Liver (tissue), 9 donors: ENCODE results near the gene CRISP1. TPM values are rescaled to one million over a fixed set of nuclear protein-coding genes. Genes with fewer than 3 reads are reported as not detected.

Experiments
- DNase-seq: peaks from one replicate; pipeline ENCODE4 v3.0.0-alpha.2; 2017; ENCODE audit warnings: low spot score
- H3K27ac ChIP-seq, 2 donors: one replicate each; pipeline ENCODE4 v1.7.0; 2013; ENCODE audit warnings: inconsistent platforms in 2 of 2, low read length in 2 of 2, control low read depth in 1 of 2, low read depth in 1 of 2, mild to moderate bottlenecking in 1 of 2
- H3K27me3 ChIP-seq, 4 donors: one replicate each; pipeline versions ENCODE4 v1.6.1 to v1.7.0; 2013; ENCODE audit warnings: low read length in 3 of 4, inconsistent platforms in 1 of 4, mild to moderate bottlenecking in 1 of 4, moderate library complexity in 1 of 4; ENCODE audit not compliant: control insufficient read depth in 4 of 4, insufficient read depth in 4 of 4
- H3K36me3 ChIP-seq, 4 donors: one replicate each; pipeline versions ENCODE4 v1.6.1 to v1.7.0; 2013; ENCODE audit warnings: low read length in 3 of 4, mild to moderate bottlenecking in 3 of 4, low read depth in 1 of 4, moderate library complexity in 1 of 4; ENCODE audit not compliant: control insufficient read depth in 4 of 4, insufficient read depth in 3 of 4
- H3K4me1 ChIP-seq, 4 donors: one replicate each; pipeline versions ENCODE4 v1.6.1 to v1.7.0; 2013; ENCODE audit warnings: low read length in 3 of 4, mild to moderate bottlenecking in 3 of 4, moderate library complexity in 1 of 4; ENCODE audit not compliant: control insufficient read depth in 4 of 4, insufficient read depth in 4 of 4
- H3K4me3 ChIP-seq, 3 donors: one replicate each; pipeline versions ENCODE4 v1.6.1 to v1.7.0; 2013; ENCODE audit warnings: low read length in 3 of 3, control low read depth in 1 of 3, low read depth in 1 of 3, mild to moderate bottlenecking in 1 of 3
- H3K9ac ChIP-seq, 2 donors: one replicate each; pipeline ENCODE4 v1.7.0; 2013; ENCODE audit warnings: low read length in 2 of 2, mild to moderate bottlenecking in 2 of 2, moderate library complexity in 2 of 2, control low read depth in 1 of 2, low read depth in 1 of 2
- H3K9me3 ChIP-seq, 4 donors: one replicate each; pipeline versions ENCODE4 v1.6.1 to v1.7.0; 2013; ENCODE audit warnings: low read length in 3 of 4; ENCODE audit not compliant: control insufficient read depth in 4 of 4
- ATF3 ChIP-seq: IDR thresholded peaks from 2 replicates; pipeline ENCODE4 v1.6.1; 2016; ENCODE audit warnings: antibody characterized with exemption
- CTCF ChIP-seq: fragments of 150-350 bp; IDR thresholded peaks from 2 replicates; pipeline ENCODE4 v1.5.1; 2017; ENCODE audit warnings: improper control_type of control experiment, low read depth, low read length; ENCODE audit not compliant: missing input control
- FOXA1 ChIP-seq: IDR thresholded peaks from 2 replicates; pipeline ENCODE4 v1.6.1; 2016; ENCODE audit warnings: antibody characterized with exemption
- FOXA2 ChIP-seq: IDR thresholded peaks from 2 replicates; pipeline ENCODE4 v1.6.1; 2016; ENCODE audit warnings: antibody characterized with exemption
- GABPA ChIP-seq, 2 donors: IDR thresholded peaks in 1 of 2; conservative IDR thresholded peaks in 1 of 2; 2 replicates each; pipeline ENCODE4 v1.6.1; 2016; ENCODE audit warnings: antibody characterized with exemption in 2 of 2, mild to moderate bottlenecking in 1 of 2, moderate library complexity in 1 of 2
- HNF4A ChIP-seq, 2 donors: conservative IDR thresholded peaks; 2 replicates each; pipeline ENCODE4 v1.6.1; 2016; ENCODE audit warnings: antibody characterized with exemption in 2 of 2, mild to moderate bottlenecking in 2 of 2
- JUND ChIP-seq, 2 donors: IDR thresholded peaks; 2 replicates each; pipeline ENCODE4 v1.6.1; 2016; ENCODE audit warnings: antibody characterized with exemption in 2 of 2
- MAX ChIP-seq: IDR thresholded peaks from 2 replicates; pipeline ENCODE4 v1.6.1; 2016; ENCODE audit warnings: antibody characterized with exemption
- NR2F2 ChIP-seq: IDR thresholded peaks from 2 replicates; pipeline ENCODE4 v1.6.1; 2016; ENCODE audit warnings: antibody characterized with exemption
- RAD21 ChIP-seq, 2 donors: IDR thresholded peaks; 2 replicates each; pipeline ENCODE4 v1.6.1; 2016; ENCODE audit warnings: antibody characterized with exemption in 2 of 2, mild to moderate bottlenecking in 2 of 2
- REST ChIP-seq: IDR thresholded peaks from 2 replicates; pipeline ENCODE4 v1.6.1; 2016; ENCODE audit warnings: antibody characterized with exemption, mild to moderate bottlenecking
- RXRA ChIP-seq, 2 donors: IDR thresholded peaks; 2 replicates each; pipeline ENCODE4 v1.6.1; 2017 to 2018; ENCODE audit warnings: antibody characterized with exemption in 2 of 2, mild to moderate bottlenecking in 1 of 2
- SP1 ChIP-seq: IDR thresholded peaks from 2 replicates; pipeline ENCODE4 v1.6.1; 2018; ENCODE audit warnings: antibody characterized with exemption, mild to moderate bottlenecking
- TAF1 ChIP-seq: conservative IDR thresholded peaks from 2 replicates; pipeline ENCODE4 v1.6.1; 2016; ENCODE audit warnings: antibody characterized with exemption, mild to moderate bottlenecking
- YY1 ChIP-seq: IDR thresholded peaks from 2 replicates; pipeline ENCODE4 v1.6.1; 2016; ENCODE audit warnings: antibody characterized with exemption, mild to moderate bottlenecking
- ZBTB33 ChIP-seq: IDR thresholded peaks from 2 replicates; pipeline ENCODE4 v1.6.1; 2016; ENCODE audit warnings: antibody characterized with exemption
- WGBS: extraction: QIAGEN DNeasy Blood & Tissue Kit; methylation state at CpG from one replicate; pipeline ENCODE4 v1.1.7; 2013; 5-methylcytosine and 5-hydroxymethylcytosine counted together
- polyA plus RNA-seq, 2 donors: library from polyadenylated mRNA; stranded (reverse) in 1 of 2; unstranded in 1 of 2; fragments of 200-250 nt in 1 of 2; fragments of >200 nt in 1 of 2; fragmentation: Nextera tagmentation in 1 of 2; extraction: Ambion mirVana in 1 of 2; gene quantifications; one replicate each; pipeline versions ENCODE4 v1.2.1 to v1.2.3, GENCODE V29; 2013 to 2015
- total RNA-seq, 2 donors: library from RNA; depleted of rRNA; stranded (reverse); fragments of >200 nt; gene quantifications; one replicate each; pipeline ENCODE4 v1.2.3, GENCODE V29; 2014
- donor health status: healthy.
- donor health status: healthy.
- donor health status: healthy.
- donor health status: healthy.
- donor health status: healthy.

CRISP1 gene
- total and polyA plus RNA-seq, 4 donors: not detected

GRCh38 chr6:49841424-49841823 lies 24.9 kb downstream of the CRISP1 start:
- no peak overlapping the region for H3K27ac ChIP-seq
- no peak for TF ChIP-seq YY1
- TF ChIP-seq RAD21 (IDR thresholded peaks at IDR 0.05): no peak
- TF ChIP-seq CTCF: no peak
- no peak for TF ChIP-seq RXRA (IDR thresholded peaks at IDR 0.05)
- no peak for TF ChIP-seq MAX
- TF ChIP-seq JUND (IDR thresholded peaks at IDR 0.05): no peak
- TF ChIP-seq GABPA (IDR thresholded peaks at IDR 0.05 in 1 of 2, conservative IDR thresholded peaks at IDR 0.05 in 1 of 2): no peak
- no peak for TF ChIP-seq ZBTB33
- no peak for TF ChIP-seq TAF1
- no peak for TF ChIP-seq FOXA1
- TF ChIP-seq SP1: no peak
- no peak for TF ChIP-seq NR2F2
- no peak for TF ChIP-seq REST
- TF ChIP-seq FOXA2: no peak
- no peak for TF ChIP-seq ATF3
- TF ChIP-seq HNF4A (conservative IDR thresholded peaks at IDR 0.05): no peak
- DNase-seq: no peak
- no peaks in the 10 kb centered on the region for H3K4me1 ChIP-seq
- H3K4me3 ChIP-seq: no peak overlapping the region
- WGBS: 89% methylated on average over 4 of the region's 4 CpGs
- H3K27me3 ChIP-seq: no peaks in the 10 kb centered on the region
- no peaks in the 10 kb centered on the region for H3K36me3 ChIP-seq
- H3K9me3 ChIP-seq: no peaks in the 10 kb centered on the region
- H3K9ac ChIP-seq: no peak overlapping the region

- no peak for DNase-seq
- H3K36me3 ChIP-seq: no peaks in the 10 kb centered on the region
- no peaks in the 10 kb centered on the region for H3K4me1 ChIP-seq
- H3K9ac ChIP-seq: no peak overlapping the region
- H3K27me3 ChIP-seq: no peaks in the 10 kb centered on the region
- no peaks in the 10 kb centered on the region for H3K9me3 ChIP-seq
- WGBS: 89% methylated on average over 2 of the region's 2 CpGs
- no peak overlapping the region for H3K4me3 ChIP-seq
- no peak overlapping the region for H3K27ac ChIP-seq
- TF ChIP-seq RXRA (IDR thresholded peaks at IDR 0.05) (no peak), YY1 (no peak), CTCF (no peak), ZBTB33 (no peak), FOXA1 (no peak), RAD21 (IDR thresholded peaks at IDR 0.05) (no peak), FOXA2 (no peak)
Observed at GRCh38 chr6:49839957-49840356, 26.4 kb downstream of the CRISP1 start.
